HL-60 (cell line): ENCODE data around the gene CALML6.

Experiments used
- DNase-seq, 2 experiments: peaks; one replicate each; pipeline ENCODE4 v3.0.0-alpha.2; 2010 to 2020; ENCODE audit warnings: low read depth in 1 of 2, low spot score in 1 of 2
- H3K27ac ChIP-seq: fragments of 250-450 bp; sonication (Bioruptor Pico); replicated peaks from 2 replicates; pipeline ENCODE4 v1.5.1; 2020; ENCODE audit warnings: mild to moderate bottlenecking, moderate library complexity
- H3K27me3 ChIP-seq: fragments of 250-450 bp; sonication (Bioruptor Pico); 2 replicates; pipeline ENCODE4 v1.5.1; 2021; ENCODE audit warnings: mild to moderate bottlenecking, moderate library complexity; ENCODE audit not compliant: insufficient read depth, poor library complexity, severe bottlenecking
- H3K4me3 ChIP-seq: replicated peaks from 2 replicates; pipeline ENCODE4 v1.5.1; 2011; ENCODE audit warnings: mild to moderate bottlenecking, control low read depth, low read length; ENCODE audit not compliant: insufficient read depth
- GABPA ChIP-seq: IDR thresholded peaks from 2 replicates; pipeline ENCODE4 v1.6.1; 2012; ENCODE audit warnings: low read depth
- POLR2AphosphoS5 ChIP-seq: IDR thresholded peaks from 2 replicates; pipeline ENCODE4 v1.6.1; 2012; ENCODE audit warnings: low read depth
- REST ChIP-seq: IDR thresholded peaks from 2 replicates; pipeline ENCODE4 v1.6.1; 2012; ENCODE audit warnings: low read depth; ENCODE audit not compliant: insufficient replicate concordance
- SPI1 ChIP-seq: IDR thresholded peaks from 2 replicates; pipeline ENCODE4 v1.6.1; 2012; ENCODE audit warnings: low read depth, mild to moderate bottlenecking, borderline replicate concordance
- TF ChIP-seq, protein P1 (sequence below): IDR thresholded peaks from one replicate; pipeline ENCODE4 v1.5.1; 2011; ENCODE audit warnings: low read length, control low read depth, inconsistent platforms; ENCODE audit not compliant: insufficient read depth

The CALML6 gene

GRCh38 chr1:1894354-1895059, 20.6 kb upstream of the CALML6 start:
- H3K27ac ChIP-seq, result no peak overlapping the region
- H3K27me3 ChIP-seq, result no peaks in the 10 kb centered on the region
- no peak overlapping the region for H3K4me3 ChIP-seq
- no peak for DNase-seq
- TF ChIP-seq POLR2AphosphoS5, result no peak
- no peak for TF ChIP-seq GABPA
- TF ChIP-seq SPI1, result no peak
- TF ChIP-seq REST, result no peak
- TF ChIP-seq, protein P1, sequence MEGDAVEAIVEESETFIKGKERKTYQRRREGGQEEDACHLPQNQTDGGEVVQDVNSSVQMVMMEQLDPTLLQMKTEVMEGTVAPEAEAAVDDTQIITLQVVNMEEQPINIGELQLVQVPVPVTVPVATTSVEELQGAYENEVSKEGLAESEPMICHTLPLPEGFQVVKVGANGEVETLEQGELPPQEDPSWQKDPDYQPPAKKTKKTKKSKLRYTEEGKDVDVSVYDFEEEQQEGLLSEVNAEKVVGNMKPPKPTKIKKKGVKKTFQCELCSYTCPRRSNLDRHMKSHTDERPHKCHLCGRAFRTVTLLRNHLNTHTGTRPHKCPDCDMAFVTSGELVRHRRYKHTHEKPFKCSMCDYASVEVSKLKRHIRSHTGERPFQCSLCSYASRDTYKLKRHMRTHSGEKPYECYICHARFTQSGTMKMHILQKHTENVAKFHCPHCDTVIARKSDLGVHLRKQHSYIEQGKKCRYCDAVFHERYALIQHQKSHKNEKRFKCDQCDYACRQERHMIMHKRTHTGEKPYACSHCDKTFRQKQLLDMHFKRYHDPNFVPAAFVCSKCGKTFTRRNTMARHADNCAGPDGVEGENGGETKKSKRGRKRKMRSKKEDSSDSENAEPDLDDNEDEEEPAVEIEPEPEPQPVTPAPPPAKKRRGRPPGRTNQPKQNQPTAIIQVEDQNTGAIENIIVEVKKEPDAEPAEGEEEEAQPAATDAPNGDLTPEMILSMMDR, result no peak

- DNase-seq, result no peak
- Histone ChIP-seq H3K27ac (no peak overlapping the region), H3K27me3 (no peaks in the 10 kb centered on the region), H3K4me3 (no peak overlapping the region)
- TF ChIP-seq REST, result no peak
- no peak for TF ChIP-seq SPI1
- TF ChIP-seq GABPA, result no peak
- TF ChIP-seq, protein P1, result no peak
- TF ChIP-seq POLR2AphosphoS5, result no peak
Observed at GRCh38 chr1:1895060-1895418, 20.0 kb upstream of the CALML6 start.

- Histone ChIP-seq H3K4me3 (no peak overlapping the region), H3K27ac (no peak overlapping the region), H3K27me3 (no peaks in the 10 kb centered on the region)
- DNase-seq, result no peak
- no peak for TF ChIP-seq POLR2AphosphoS5
- TF ChIP-seq GABPA, result no peak
- TF ChIP-seq, protein P1, result no peak
- TF ChIP-seq REST, result no peak
- no peak for TF ChIP-seq SPI1
Observed at GRCh38 chr1:1895456-1896336, 19.4 kb upstream of the CALML6 start.
